C1 segment of cervical spinal cord (tissue), 14 donors: ENCODE data around the gene CAMTA1.

Source experiments
- DNase-seq, 14 donors: peaks; one replicate each; lab custom pipeline; 2025; lab: John Stamatoyannopoulos, UW

The CAMTA1 gene

DNA sequence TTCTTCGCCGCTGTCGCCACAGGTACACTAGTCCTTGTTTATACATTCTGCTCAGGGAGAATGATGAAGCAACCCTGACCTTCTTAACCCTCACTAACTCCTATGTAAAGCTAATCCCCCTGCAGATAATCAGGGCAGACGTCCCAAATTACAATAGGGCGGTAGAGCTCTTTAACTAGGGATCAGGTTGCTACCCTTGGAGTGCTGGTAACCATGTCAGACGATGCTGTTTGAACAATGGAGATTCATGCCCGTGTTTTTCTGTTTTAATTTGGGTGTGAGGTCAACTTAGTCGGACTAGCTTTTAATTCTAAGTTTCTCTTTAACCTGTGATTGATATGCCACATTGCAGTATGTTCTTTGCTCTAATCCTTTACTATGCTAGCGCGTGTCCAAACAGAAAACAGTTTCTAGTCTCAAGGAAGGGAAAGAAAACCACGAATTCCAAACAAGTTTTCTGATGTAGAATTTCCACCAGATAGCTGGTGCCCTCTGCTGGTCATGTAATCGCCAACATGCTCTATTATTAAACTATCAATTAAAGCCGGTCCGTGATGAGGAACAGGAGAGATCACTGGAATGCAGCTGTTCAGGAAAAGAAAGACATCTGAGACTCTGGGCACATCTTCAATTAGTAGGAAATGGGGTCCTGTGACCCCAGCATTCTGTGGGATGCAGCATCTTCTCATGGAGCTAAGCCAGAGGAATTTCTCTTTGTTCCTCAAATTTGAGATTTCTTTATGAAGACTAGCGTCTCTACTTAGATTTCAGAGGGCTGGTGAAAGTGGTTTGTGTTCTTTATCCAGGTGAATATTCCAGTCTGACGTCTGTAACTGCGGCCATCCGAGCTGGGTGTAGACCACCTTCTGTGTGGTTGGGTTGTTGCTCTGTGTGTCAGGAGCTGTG is 967.5 kb downstream of the CAMTA1 start:
- DNase-seq = peak in 10 of 14 donors; percentile 6 to 60 (median 38)

DNA sequence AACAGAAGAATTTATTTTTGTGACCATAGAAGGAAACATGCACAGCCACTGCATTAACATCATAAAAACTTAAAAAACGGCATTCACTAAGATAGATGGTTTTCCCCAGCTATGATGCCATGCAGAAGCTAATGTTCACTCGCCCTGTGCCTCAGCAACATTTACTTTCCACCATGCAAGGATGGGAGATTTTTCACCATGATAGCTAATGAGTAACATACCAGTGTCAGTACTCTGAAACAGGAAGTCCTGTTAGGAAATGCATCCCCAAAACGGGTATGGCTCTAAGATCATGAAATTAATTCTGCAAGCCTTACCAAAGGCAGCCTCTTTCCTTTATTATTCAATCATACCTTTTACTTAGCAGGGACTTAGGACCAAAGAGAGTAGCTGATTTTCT is 968.4 kb downstream of the CAMTA1 start:
- no peak for DNase-seq

DNA sequence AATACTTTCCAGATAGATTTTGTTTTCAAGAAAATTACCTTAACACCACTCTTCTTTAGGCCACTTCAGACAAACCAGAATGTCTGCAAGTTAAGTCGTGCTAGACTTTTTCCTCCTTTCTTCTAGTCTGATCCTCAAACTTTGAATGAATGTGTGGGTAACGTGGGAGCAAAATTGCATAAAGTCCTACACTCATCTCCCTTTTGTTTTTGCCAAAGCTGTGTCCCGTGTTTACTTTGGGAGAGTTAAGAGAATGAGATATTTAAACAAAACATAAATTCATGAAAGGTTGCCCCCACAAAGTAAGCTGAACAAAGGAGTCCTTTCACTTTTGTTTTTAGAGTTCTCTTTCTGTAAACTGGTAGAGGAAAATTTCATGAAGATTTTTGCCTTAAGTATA is 969.0 kb downstream of the CAMTA1 start:
- DNase-seq = no peak

DNA sequence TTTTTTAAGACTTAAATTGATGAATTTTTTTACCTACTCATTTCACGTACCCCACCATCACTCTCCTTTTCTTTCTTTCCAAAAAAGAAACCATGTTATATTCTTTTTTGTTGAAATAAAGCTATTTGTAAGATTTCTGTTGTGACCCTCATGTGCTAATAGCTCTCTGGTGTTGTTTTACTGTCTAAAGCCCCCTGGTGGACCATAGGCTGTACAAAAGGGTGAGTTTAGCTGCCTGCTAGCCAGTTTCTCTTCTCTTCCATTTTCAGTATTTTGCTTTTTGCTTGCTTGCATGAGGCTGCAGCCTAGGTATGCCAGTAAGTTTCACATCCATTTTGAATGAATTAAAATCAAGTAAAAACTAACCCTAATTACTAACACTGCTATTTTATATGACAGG is 970.2 kb downstream of the CAMTA1 start:
- no peak for DNase-seq

DNA sequence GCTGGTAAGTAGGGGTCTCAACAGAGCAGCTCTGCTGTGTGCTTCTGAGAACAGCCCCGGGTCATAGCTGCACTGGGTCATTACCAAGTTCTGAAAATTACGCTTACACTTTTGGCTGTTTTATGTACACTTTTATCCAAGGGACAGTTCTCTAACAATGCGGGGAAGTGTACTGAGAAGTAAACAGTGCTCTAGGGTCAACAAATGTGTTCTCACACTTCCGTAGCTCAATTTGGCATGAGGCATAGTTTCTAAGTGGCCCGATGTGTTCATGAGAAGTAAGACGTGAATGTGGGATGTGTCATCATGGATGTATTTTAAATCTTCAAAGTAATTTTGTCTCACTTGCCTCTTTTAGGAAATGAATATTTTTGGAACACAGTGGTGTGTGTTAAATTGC is 975.0 kb downstream of the CAMTA1 start:
- DNase-seq = no peak

DNA sequence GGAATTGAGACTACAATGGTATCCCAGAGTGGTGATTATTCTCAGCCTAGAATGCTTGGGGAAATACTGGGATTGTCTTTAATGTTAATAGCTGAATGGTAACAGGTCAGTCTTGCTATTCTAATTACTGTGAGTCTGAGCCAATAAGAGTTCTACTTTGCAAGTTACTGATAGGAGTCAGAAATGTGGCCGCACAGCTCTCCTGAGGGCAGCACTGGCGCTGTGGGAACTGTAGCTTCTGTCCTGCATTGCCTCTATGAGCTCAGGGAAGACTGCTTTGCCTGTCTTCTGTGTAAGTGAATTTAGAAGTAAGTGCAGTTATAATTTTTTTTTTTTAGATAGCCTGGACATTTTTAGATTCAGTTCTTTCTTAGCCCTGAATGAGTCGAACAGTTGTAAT is 975.8 kb downstream of the CAMTA1 start:
- no peak for DNase-seq

DNA sequence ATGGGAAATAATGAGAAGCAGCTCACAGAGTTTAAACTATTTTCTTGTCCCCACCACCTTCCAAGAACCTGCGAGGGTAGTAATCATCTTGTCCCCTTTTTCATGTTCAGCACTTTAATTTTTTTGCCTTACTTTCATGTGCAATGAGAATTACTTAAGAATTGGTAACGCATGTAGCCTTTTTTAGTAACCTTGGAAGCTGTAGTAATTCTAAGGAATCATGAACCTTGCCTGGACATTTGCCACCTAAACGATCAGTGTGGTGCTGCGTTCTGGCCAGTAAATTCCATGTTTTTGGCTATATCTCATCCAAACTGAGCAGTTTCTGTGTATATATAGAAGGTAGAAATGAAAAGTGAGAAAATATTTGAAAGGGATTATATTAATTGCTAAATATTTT is 981.9 kb downstream of the CAMTA1 start:
- no peak for DNase-seq

DNA sequence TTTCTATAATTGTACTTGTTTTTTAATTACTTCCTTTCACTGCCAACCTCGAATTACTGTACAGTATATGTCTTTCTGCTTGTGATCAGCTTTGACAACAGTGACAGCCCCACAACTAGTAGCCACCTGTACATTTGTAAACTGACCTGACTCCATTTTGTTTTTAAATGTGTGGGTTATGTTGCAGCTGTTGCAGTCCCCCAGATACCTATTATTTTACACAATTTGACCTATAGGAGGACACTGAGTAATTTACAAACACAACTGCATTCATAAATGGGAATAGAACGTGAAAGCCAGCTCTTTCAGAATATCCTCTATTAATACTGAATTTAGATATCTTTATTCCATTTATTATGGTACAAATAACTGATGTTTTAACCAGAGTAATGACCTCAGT is 983.3 kb downstream of the CAMTA1 start:
- no peak for DNase-seq

DNA sequence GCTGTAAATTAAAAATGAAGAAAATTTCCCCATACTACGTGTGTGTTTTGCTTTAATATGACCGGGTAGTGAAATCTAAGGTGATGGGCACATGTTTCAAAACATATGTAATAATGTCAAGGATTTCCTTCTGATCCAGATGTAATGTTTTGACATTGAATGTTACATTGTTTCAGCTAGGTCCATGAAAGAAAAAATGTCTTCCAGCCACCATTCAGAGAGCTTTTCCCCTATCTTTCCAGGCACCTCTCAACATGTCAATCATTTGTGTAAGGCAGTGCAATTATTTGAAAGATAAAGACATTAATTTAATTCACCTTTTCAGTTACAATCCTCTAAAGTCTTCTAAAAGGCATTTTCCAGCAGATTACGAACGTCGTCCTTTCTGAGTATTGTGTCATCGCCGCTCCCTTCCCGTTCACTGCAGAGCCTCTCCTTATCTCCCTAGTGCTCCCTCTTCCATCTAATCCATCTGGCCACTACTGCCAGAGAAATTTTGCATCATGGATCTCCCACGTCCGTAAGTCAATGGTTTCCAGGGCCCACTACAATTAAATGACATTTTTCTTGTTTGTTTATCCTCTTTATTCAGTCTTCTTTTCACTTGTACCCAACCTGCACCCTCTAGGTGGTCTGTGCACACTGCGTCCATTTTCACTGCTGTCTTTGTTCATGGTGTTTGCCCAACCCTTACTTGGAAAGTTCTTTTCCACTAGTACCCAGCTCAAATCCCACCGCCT is 984.6 kb downstream of the CAMTA1 start:
- no peak for DNase-seq

DNA sequence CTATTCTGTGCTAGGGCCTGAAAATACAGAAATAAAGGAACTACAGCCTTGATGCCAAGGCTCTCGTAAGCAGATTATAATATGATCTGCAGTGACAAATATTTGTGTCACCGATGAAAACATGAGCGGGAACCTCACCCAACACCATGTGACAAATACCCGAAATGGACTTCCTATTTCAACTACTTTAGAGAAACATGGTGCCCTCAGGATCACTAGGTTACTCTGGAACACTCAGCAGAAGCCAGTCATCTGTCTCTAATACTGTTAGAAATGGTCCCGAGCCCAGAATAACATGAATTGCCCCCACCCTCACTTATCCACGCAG is 985.4 kb downstream of the CAMTA1 start:
- no peak for DNase-seq

DNA sequence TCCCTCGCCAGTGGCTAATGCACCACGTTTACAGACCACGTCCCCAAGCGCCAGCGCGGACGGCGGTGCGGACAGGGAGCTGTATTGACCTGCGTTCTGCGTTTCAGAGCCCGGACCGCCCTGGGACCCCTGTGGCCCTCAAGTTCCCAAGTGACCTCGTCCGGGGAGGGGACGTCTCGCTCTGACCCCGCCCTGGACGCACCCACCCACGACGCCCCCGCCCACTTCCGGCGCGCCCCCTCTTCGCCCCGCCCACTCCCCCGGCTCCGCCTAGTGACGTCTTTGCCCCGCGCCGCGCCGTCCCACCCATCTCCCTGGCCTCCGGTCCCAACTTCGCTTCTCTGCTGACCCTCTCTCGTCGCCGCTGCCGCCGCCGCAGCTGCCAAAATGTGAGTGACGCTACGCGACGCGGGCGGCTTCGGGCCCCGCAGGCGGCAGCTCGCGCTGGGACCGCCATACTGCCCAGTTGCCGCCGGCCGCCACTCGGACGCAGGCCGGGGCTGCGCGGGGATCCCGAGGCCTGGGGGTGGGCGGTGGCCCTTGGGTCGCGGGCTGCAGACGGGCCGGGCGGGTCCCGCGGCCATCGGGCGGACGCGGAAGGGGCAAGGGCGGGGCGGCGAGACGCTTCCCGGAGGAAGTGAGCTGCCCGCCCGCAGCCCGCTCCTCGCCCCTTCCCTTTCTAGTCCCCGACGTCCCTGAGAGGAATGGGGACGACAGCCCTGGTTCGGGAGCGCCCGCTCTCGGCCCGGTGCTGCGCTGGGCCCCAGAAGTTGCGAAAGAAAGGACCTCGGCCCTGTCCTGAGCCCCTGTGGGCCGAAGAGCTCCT is 986.0 kb downstream of the CAMTA1 start, which contains the start of gene VAMP3:
VAMP3 (plus strand) TSS at position 300 of the 826 bp plus-strand sequence; CDS start at position 388, 88 bp downstream.
- DNase-seq = peak in 13 of 14 donors; percentile 38 to 92 (median 82)

DNA sequence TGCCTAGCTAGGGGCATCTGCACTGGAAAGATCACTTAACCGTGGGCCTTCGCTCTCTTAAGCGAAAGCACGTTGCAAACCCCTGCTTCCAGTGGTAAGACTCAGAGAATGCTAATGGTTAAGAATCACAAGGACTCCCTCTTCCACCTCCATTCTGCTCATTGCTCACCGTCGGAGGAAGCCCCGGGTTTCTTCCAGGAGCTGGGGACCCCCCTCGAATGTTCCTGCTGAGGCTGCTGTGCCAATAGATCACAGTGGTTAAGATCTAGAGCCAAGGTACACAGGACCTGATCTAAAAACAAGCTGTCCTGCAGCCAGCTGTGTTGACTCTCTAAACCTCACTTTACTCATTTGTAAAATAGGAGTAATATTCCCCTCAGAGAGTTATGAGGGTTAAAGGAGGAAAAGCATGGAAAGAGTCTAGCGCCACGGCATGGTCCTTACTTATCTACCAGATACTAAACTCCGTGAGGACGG is 986.6 kb downstream of the CAMTA1 start:
- DNase-seq = no peak

DNA sequence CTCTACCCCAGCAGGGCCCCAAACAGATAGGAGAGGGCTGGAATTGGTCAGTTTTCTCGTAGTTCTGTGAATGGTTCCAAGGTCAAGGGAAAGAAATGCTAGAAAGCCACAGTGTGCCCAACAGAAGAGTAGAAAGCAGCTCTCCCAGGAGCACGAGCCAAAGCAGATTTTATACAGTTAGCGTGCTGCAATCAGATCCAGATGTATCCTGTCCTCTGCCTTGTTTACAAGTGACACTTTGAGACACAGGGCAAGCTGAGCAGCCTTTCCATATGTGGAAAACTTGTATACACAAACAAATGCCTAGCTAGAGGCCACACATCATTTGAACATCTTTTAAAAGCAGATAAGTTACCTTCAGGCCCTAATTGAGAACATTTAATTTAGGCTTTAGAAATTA is 992.3 kb downstream of the CAMTA1 start:
- DNase-seq = no peak

DNA sequence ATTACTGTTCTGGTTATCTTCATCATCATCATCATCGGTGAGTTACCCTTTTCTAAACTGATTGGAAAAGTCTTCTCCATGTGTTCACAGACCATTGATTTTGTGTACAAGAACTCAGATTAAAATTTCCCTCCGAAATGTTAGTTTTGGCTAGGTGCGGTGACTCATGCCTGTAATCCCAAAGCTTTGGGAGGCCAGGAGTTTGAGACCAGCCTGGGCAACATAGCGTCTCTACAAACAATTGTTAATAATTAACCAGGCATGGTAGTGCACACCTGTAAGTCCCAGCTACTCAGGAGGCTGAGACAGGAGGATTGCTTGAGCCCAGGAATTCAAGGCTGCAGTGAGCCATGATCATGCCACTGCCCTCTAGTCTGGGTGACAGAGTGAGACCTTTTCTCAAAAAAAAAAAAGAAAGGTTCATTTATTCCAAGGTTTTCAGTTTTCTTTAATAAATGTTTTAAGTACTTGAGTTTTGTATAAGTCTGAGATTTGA is 992.9 kb downstream of the CAMTA1 start:
- no peak for DNase-seq

DNA sequence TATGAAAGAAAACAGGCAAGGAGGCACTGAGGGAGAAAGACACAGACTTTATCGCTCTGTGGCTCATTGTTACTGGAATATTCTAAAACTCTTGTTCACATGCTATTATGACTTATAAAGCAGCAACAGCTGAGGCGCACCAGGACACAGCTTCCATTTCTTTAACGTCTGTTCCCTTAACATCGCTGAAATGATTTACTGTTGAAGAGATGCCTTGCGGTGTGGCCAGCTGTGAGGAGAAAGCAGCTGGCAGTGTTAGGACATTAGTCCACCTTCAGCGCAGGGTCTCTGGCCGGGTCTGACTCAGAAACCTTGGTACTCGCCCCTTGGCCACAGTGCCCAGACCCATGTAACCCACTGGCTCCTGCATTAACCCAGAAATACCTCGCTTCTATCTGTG is 995.7 kb downstream of the CAMTA1 start:
- DNase-seq = no peak

DNA sequence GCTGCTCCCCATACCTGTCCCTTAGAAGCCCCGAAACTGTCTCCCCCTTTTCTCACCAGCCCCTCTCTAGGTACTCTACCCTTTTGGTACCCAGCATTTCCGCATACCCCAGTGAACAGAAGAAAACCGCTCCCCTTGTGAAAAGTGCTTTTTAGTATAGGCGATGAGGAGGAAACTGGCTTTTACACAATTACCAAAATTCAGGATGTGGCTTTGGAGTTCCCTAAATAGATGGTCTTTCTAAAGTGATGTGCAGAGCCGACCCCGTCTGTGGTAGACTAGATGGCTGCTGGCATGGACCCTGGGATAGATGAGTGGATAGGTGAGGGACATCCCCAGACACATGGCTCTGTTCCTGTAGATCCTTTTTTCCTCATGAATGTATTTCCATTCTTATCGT is 996.2 kb downstream of the CAMTA1 start:
- DNase-seq = no peak

DNA sequence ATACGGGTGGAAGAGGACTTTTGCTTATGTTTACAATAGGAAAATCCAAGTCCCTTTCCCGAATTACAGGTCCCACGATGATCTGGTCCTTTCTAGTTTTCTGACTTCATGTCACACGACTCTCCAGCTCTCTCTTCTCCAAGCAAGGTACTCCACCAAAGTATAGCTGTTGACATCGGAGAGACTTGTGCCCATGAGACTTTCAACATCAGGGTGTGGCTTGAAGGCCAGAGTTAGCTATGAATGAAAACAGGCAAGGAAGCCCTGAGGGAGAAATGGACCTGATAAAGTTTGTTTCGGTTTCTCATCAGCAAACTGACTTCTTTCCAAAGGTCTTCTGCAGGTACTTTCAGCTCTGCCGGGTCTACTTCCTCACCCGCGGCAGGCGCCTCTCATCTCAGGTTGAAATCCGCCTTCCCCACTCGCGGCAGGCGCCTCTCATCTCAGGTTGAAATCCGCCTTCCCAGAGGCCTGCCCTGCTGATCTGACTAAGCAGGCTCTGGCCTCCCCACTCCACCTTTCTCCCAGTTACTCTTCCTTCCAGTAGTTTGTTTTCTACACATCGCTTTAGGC is 996.8 kb downstream of the CAMTA1 start:
- peak in 1 of 14 donors; percentile 6 for DNase-seq

DNA sequence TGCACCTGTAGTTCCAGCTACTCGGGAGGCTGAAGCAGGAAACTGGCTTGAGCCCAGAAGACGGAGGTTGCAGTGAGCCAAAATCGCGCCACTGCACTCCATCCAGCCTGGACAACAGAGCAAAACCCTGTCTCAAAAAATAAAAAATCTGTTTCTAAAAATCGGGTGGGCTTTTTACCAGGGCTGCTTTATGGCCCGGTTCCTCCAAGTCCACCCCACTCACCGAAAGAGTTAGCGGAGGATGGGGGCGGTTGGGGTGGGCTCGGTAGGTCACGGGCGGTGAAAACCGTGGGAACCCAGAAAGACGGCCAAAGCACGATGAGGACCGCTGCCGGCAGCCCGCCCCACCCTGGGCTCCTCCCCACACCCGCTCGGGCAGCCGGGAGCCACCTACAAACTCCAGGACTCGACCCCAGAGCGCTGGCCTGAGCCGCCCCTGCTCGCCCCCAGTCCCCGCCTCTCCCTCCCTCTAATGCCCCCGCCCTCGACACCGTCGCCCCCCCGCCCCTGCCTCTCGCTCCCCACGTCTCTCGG is 998.0 kb downstream of the CAMTA1 start:
- peak in 11 of 14 donors; percentile 48 to 87 (median 78) for DNase-seq

DNA sequence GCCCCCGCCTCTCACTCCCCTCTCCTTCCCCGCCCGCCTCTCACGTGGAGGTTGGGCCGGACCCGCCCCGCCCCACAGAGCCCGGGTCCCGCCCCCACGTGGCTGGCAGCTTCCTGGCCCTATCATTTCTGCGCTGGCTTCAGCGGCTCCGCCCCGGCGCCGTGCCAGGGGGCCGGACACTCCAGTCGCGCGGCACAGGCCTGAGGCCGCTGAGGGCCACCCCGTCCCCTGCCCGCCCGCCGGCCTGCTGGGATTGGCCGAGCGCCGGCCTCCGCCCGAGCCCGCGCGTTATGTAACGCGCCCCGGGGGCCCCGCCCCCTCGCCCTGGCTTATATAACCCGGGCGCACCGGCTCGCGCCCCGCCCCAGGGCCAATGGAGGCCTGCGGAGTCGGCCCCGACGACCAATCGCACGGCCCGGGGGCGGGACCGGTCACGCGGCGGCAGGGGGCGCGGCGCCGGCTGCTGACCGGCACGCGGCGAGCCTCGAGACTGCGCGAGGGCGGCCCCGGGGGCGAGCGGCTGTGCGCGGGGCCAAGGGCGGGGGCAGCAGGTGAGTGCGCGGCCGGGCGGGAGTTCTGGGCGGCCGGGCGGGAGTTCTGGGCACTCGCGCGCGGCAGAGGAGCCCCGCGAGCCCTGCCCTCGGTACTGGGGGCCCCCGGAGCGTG is 998.7 kb downstream of the CAMTA1 start, which contains the start of gene PER3:
PER3 (plus strand) TSS at position 466 of the 666 bp plus-strand sequence. CDS start 587 bp downstream, outside the sequence.
- DNase-seq = peak; percentile 71 to 100 (median 96)

DNA sequence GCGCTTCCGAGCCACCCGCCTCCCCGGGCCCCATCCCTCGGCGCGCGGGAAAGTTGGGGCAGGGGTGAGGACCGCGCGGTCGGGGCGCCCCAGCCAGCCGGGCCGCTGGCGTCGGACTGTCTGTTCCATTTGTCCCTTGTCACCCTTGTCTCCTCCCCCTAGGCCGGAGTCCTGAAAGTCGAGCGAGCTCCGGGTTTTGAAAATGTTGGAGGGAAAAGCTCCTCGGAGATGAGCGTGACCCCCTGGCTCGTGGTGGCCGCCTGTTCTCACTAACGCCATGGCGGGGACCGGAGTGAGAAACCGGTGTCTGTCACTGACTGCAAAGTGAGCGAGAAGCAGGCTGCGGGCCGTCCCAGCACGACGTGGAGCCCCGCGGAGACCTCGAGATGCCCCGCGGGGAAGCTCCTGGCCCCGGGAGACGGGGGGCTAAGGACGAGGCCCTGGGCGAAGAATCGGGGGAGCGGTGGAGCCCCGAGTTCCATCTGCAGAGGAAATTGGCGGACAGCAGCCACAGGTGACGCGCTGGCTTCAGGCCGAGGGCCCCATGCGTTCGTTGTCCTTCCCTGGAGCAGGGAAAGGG is 999.3 kb downstream of the CAMTA1 start:
- peak in 4 of 14 donors; percentile 23 to 49 (median 35) for DNase-seq
